GM19397 (cell line): ENCODE data around the gene CORO2B.

Experiments used
- ATAC-seq: cut with Tn5 transposase; IDR thresholded peaks from one replicate; pipeline ENCODE4 v1.9.1; 2021; ENCODE audit warnings: mild to moderate bottlenecking, moderate library complexity; ENCODE audit not compliant: unreplicated experiment

CORO2B gene

DNA sequence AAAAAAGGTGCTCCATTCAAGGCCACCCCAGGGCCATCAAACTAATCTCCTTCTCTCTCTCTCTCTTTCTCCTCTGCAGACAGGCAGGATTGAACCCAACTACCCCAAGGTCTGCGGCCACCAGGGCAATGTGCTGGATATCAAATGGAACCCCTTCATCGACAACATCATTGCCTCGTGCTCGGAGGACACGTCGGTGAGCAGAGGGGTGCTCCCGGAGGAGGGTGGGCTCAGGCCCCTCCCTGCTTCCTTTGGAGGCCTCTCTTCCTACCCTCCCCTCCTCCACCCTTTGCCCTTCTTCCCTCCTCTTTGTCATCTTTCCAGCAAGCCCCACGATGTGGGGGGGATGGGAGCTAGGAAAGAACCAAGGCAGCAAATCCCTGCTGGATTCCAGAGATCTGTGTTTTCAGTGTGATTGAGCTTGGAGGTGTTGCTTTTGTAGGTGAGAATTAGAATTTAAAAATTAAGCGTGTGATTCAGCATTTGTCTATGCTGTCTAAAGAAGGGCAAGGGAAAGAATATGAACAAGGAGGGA is 116.3 kb downstream of the CORO2B start:
- ATAC-seq: no peak

GRCh38 chr15:68696414-68697363 is 117.9 kb downstream of the CORO2B start:
- ATAC-seq: no peak

GRCh38 chr15:68697711-68698690 is 119.2 kb downstream of the CORO2B start:
- no peak for ATAC-seq

- ATAC-seq: no peak
Measured at GRCh38 chr15:68698708-68699107, 119.9 kb downstream of the CORO2B start.

GRCh38 chr15:68699124-68699880 is 120.5 kb downstream of the CORO2B start:
- ATAC-seq: no peak

GRCh38 chr15:68699881-68700454 is 121.2 kb downstream of the CORO2B start:
- no peak for ATAC-seq

- ATAC-seq: no peak
Measured at GRCh38 chr15:68700455-68701123, 121.8 kb downstream of the CORO2B start.

GRCh38 chr15:68701886-68702285 is 123.1 kb downstream of the CORO2B start:
- no peak for ATAC-seq

DNA sequence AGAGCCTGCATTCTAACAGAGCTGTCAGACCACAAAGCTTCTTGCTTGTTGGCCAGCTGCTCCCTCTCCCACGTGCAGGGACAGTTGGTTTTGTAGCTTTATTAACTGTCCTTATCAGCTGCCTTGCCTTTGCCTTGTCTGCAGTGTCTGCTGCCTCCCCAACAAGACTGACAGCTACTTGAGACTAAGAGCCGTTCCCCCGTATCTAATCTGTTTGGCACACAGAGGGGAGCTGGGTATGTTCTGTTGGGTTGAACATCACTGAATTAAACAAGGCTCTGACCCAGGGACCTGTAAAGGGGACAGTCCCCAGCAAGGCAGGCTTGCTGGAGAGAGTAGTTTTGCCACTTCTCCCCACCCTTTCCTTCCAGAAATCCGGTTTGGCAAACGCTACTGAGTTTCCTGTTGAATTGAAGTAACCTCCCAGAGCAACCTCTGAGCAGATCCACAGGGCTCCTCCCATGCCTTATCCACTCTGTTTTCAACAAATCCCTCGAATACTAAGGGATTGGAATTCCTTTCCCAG is 125.8 kb downstream of the CORO2B start:
- ATAC-seq: no peak

GRCh38 chr15:68706256-68706655 is 127.5 kb downstream of the CORO2B start:
- ATAC-seq: no peak

GRCh38 chr15:68706931-68707330 is 128.1 kb downstream of the CORO2B start:
- no peak for ATAC-seq

DNA sequence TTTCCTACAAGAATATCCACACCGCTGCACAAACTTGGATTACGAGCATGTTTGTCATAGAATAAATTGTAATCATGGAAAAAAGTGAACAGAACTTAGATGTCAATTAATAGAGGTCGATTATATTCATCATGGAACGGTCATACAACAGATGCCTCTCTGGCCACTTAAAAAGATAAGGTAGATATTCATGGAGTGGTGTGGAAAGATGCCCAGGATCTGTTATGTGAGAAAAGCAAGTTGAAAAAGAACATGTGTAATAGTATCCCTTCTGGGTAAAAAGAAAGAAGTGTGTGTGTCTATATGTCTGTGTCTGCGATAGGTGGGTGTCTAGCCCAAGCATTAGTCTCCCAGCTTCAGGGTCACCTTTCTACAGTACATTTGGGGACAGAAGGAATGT is 128.6 kb downstream of the CORO2B start:
- no peak for ATAC-seq

GRCh38 chr15:68709876-68710275 is 131.1 kb downstream of the CORO2B start:
- no peak for ATAC-seq

DNA sequence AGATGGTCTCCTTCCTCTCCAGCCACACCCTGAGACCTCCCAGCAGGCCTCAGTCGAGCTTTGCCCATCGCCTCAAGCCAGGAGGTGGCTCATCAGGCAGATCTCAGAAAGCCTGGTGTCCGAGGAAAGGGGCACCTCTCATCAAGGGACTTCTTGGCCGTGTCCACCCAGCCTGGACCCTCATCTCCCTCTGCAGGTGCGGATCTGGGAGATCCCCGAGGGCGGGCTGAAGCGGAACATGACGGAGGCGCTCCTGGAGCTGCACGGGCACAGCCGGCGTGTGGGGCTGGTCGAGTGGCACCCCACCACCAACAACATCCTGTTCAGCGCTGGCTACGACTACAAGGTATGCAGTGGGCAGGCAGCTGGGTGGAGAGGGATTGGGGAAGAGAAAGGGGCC is 131.7 kb downstream of the CORO2B start:
- no peak for ATAC-seq

- ATAC-seq: no peak
Measured at GRCh38 chr15:68711406-68711805, 132.6 kb downstream of the CORO2B start.

- ATAC-seq: no peak
Measured at GRCh38 chr15:68712886-68713285, 134.1 kb downstream of the CORO2B start.

DNA sequence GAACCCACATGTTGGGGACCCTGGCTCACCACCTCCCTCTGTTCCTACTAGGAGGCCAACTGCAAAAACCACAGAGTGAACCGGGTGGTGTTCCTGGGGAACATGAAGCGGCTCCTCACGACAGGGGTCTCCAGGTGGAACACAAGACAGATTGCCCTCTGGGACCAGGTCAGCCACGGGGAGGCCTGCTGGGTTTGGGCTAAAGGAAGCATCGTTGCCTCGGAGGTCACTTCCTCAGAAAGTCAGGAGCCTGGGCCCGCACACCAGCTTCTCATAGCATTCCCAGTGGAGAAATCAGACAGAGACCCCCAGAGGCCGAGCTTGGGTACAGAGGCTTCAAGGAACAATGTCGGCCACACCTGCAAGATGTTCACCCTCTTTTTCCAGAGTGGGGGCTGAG is 135.1 kb downstream of the CORO2B start:
- ATAC-seq: no peak

GRCh38 chr15:68715111-68715510 is 136.3 kb downstream of the CORO2B start:
- no peak for ATAC-seq

- no peak for ATAC-seq
Measured at GRCh38 chr15:68717951-68718350, 139.2 kb downstream of the CORO2B start.
